H9 (cell line): ENCODE measurements around the gene GIPC3. TPM values are rescaled to one million over a fixed set of nuclear protein-coding genes. Genes with fewer than 3 reads are reported as not detected.

Source experiments
- DNase-seq: peaks from one replicate; pipeline ENCODE4 v3.0.0-alpha.2; 2017
- H2AFZ ChIP-seq: one replicate; pipeline ENCODE4 v1.6.1; 2013; ENCODE audit warnings: mild to moderate bottlenecking, low read length, control low read depth, moderate library complexity
- H2AK5ac ChIP-seq: 2 replicates; pipeline ENCODE4 v1.6.1; 2013; ENCODE audit warnings: low read length, control low read depth, mixed read lengths; ENCODE audit not compliant: insufficient read length
- H2BK120ac ChIP-seq: one replicate; pipeline ENCODE4 v1.6.1; 2013; ENCODE audit warnings: low read depth, mild to moderate bottlenecking, low read length, control low read depth, inconsistent platforms; ENCODE audit not compliant: poor library complexity, severe bottlenecking
- H2BK12ac ChIP-seq: 2 replicates; pipeline ENCODE4 v1.6.1; 2013; ENCODE audit warnings: low read length, control low read depth, mixed read lengths, low read depth; ENCODE audit not compliant: insufficient read length
- H2BK15ac ChIP-seq: 2 replicates; pipeline ENCODE4 v1.6.1; 2013; ENCODE audit warnings: low read depth, low read length, control low read depth
- H2BK20ac ChIP-seq: one replicate; pipeline ENCODE4 v1.6.1; 2013; ENCODE audit warnings: low read depth, mild to moderate bottlenecking, low read length, control low read depth, inconsistent platforms; ENCODE audit not compliant: poor library complexity, severe bottlenecking
- H2BK5ac ChIP-seq: 2 replicates; pipeline ENCODE4 v1.6.1; 2013; ENCODE audit warnings: low read length, control low read depth, mixed read lengths; ENCODE audit not compliant: insufficient read length
- H3K14ac ChIP-seq: 2 replicates; pipeline ENCODE4 v1.6.1; 2013; ENCODE audit warnings: low read length, control low read depth; ENCODE audit not compliant: insufficient read depth
- H3K18ac ChIP-seq: 2 replicates; pipeline ENCODE4 v1.6.1; 2013; ENCODE audit warnings: low read depth, mild to moderate bottlenecking, mixed read lengths, low read length, control low read depth; ENCODE audit not compliant: insufficient read length
- H3K23ac ChIP-seq: 2 replicates; pipeline ENCODE4 v1.6.1; 2013; ENCODE audit warnings: low read length, control low read depth, mixed read lengths, low read depth; ENCODE audit not compliant: insufficient read length
- H3K23me2 ChIP-seq: 2 replicates; pipeline ENCODE4 v1.6.1; 2013; ENCODE audit warnings: low read depth, mild to moderate bottlenecking, mixed read lengths, low read length, control low read depth; ENCODE audit not compliant: insufficient read length, poor library complexity, severe bottlenecking
- H3K27ac ChIP-seq: 2 replicates; pipeline ENCODE4 v1.5.1; 2013; ENCODE audit warnings: low read length, control low read depth, mixed read lengths, low read depth; ENCODE audit not compliant: insufficient read length
- H3K27me3 ChIP-seq: 2 replicates; pipeline ENCODE4 v1.6.1; 2013; ENCODE audit warnings: low read length, control low read depth, inconsistent platforms; ENCODE audit not compliant: insufficient read depth
- H3K4ac ChIP-seq: 2 replicates; pipeline ENCODE4 v1.6.1; 2013; ENCODE audit warnings: low read depth, mild to moderate bottlenecking, control low read depth, inconsistent platforms, low read length, moderate library complexity
- H3K4me1 ChIP-seq: 2 replicates; pipeline ENCODE4 v1.6.1; 2013; ENCODE audit warnings: low read length, control low read depth, inconsistent platforms; ENCODE audit not compliant: insufficient read depth
- H3K4me2 ChIP-seq: 2 replicates; pipeline ENCODE4 v1.6.1; 2013; ENCODE audit warnings: low read length, control low read depth, mixed read lengths; ENCODE audit not compliant: insufficient read length, insufficient read depth
- H3K56ac ChIP-seq: 2 replicates; pipeline ENCODE4 v1.6.1; 2013; ENCODE audit warnings: low read depth, mild to moderate bottlenecking, mixed read lengths, low read length, control low read depth; ENCODE audit not compliant: insufficient read length
- H3K79me1 ChIP-seq: 2 replicates; pipeline ENCODE4 v1.6.1; 2013; ENCODE audit warnings: low read depth, mild to moderate bottlenecking, moderate library complexity, low read length, control low read depth, inconsistent platforms; ENCODE audit not compliant: insufficient read depth, poor library complexity, severe bottlenecking
- H3K79me2 ChIP-seq: 2 replicates; pipeline ENCODE4 v1.6.1; 2013; ENCODE audit warnings: low read length, control low read depth, inconsistent platforms; ENCODE audit not compliant: insufficient read depth
- H3K9ac ChIP-seq: 2 replicates; pipeline ENCODE4 v1.6.1; 2013; ENCODE audit warnings: low read length, control low read depth, mixed read lengths; ENCODE audit not compliant: insufficient read length; ENCODE audit errors: extremely low read depth
- H3K9me3 ChIP-seq: one replicate; pipeline ENCODE4 v1.6.1; 2013; ENCODE audit warnings: low read depth, low read length, inconsistent platforms; ENCODE audit not compliant: control insufficient read depth
- H3T11ph ChIP-seq: one replicate; pipeline ENCODE4 v1.6.1; 2013; ENCODE audit warnings: mild to moderate bottlenecking, low read length, control low read depth, inconsistent platforms
- H4K20me1 ChIP-seq: one replicate; pipeline ENCODE4 v1.6.1; 2013; ENCODE audit not compliant: control insufficient read depth, insufficient read length, insufficient read depth
- H4K5ac ChIP-seq: 2 replicates; pipeline ENCODE4 v1.6.1; 2013; ENCODE audit warnings: low read depth, mild to moderate bottlenecking, mixed read lengths, low read length, control low read depth; ENCODE audit not compliant: insufficient read length
- H4K8ac ChIP-seq: replicated peaks from 2 replicates; pipeline ENCODE4 v1.6.1; 2013; ENCODE audit warnings: low read length, control low read depth, mixed read lengths, low read depth; ENCODE audit not compliant: insufficient read length
- H4K91ac ChIP-seq: 2 replicates; pipeline ENCODE4 v1.6.1; 2013; ENCODE audit warnings: low read depth, mild to moderate bottlenecking, moderate library complexity, mixed read lengths, low read length, control low read depth; ENCODE audit not compliant: insufficient read length
- H3K27ac Mint-ChIP-seq, 3 experiments: 2 replicates in 2 of 3; 3 replicates in 1 of 3; pipeline ENCODE4 v1.8.0; 2020 to 2021; ENCODE audit warnings: mixed read lengths in 3 of 3, mild to moderate bottlenecking in 1 of 3, moderate library complexity in 1 of 3
- H3K27me3 Mint-ChIP-seq: 2 replicates; pipeline ENCODE4 v1.8.0; 2021; ENCODE audit warnings: low read depth, mild to moderate bottlenecking, moderate library complexity, mixed read lengths
- H3K36me3 Mint-ChIP-seq, 3 experiments: 2 replicates in 2 of 3; 3 replicates in 1 of 3; pipeline ENCODE4 v1.8.0; 2020 to 2021; ENCODE audit warnings: low read depth in 3 of 3, mixed read lengths in 3 of 3; ENCODE audit not compliant: insufficient read depth in 1 of 3
- H3K4me1 Mint-ChIP-seq, 2 experiments: 2 replicates each; pipeline ENCODE4 v1.8.0; 2020; ENCODE audit warnings: mixed read lengths in 2 of 2
- H3K4me3 Mint-ChIP-seq, 2 experiments: 2 replicates in 1 of 2; 3 replicates in 1 of 2; pipeline ENCODE4 v1.8.0; 2020 to 2021; ENCODE audit warnings: mild to moderate bottlenecking in 2 of 2, mixed read lengths in 2 of 2, moderate library complexity in 1 of 2
- H3K9me3 Mint-ChIP-seq, 2 experiments: 2 replicates in 1 of 2; 3 replicates in 1 of 2; pipeline ENCODE4 v1.8.0; 2020; ENCODE audit warnings: mild to moderate bottlenecking in 2 of 2, mixed read lengths in 2 of 2, moderate library complexity in 1 of 2
- WGBS: extraction: QIAGEN DNeasy Blood & Tissue Kit; methylation state at CpG from one replicate; pipeline ENCODE4 v1.1.7; 2013; ENCODE audit warnings: missing lambda C conversion rate, low lambda C conversion rate, mixed read lengths; ENCODE audit not compliant: insufficient read length; ENCODE audit errors: extremely low coverage; 5-methylcytosine and 5-hydroxymethylcytosine counted together
- total RNA-seq: library from RNA; stranded (reverse); gene quantifications from 2 replicates; pipeline ENCODE4 v1.2.1, GENCODE V29; 2021
- TF ChIP-seq, protein P1 (sequence below): fragments of 200-600 bp; sonication (generic); conservative IDR thresholded peaks from 3 replicates; pipeline ENCODE4 v1.8.0; 2021; ENCODE audit warnings: antibody characterized with exemption, mild to moderate bottlenecking

GIPC3 gene
- total RNA-seq, 1 experiment from 2014 or later, result 1.6 TPM

DNA sequence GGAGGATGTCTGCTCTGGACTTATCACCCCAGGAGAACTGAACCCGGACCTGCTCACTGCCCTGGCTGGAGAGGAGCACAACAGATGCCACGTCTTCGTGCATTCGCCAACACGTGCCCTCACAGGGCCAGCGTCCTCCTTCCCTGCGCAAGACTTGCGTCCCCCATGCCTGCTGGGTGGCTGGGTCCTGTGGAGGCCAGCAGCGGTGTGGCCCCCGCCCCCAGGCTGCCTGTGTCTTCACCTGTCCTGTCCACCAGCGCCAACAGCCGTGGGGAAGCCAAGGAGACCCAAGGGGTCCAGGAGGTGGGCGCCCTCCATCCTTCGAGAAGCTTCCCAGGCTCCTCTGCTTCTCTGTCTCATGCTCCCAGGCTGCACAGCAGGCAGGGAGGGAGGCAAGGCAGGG, 49.7 kb upstream of the GIPC3 start:
- Mint-ChIP-seq H3K4me3 (no peak overlapping the region), H3K9me3 (no peaks in the 10 kb centered on the region), H3K27me3 (no peaks in the 10 kb centered on the region; the same call in 1 of the 2 replicates), H3K36me3 (peaks cover 17 to 58% (median 56%) of the 10 kb centered on the region in 3 experiments; a peak in 6 of 7 replicates), H3K27ac (no peak overlapping the region), H3K4me1 (peaks cover 6 to 14% of the 10 kb centered on the region in 2 experiments; a peak in 3 of 4 replicates)
- no peak overlapping the region for H2BK20ac ChIP-seq
- H3K4ac ChIP-seq, result no peak overlapping the region
- H3K4me1 ChIP-seq, result no peaks in the 10 kb centered on the region
- H3K27me3 ChIP-seq, result no peaks in the 10 kb centered on the region
- H3T11ph ChIP-seq, result no peak overlapping the region
- WGBS, result no CpG with 5 or more reads among the region's 14 CpGs
- no peak for DNase-seq
- H3K79me1 ChIP-seq, result no peaks in the 10 kb centered on the region
- no peak overlapping the region for H3K14ac ChIP-seq
- no peak overlapping the region for H3K18ac ChIP-seq
- no peaks in the 10 kb centered on the region for H3K79me2 ChIP-seq
- no peak overlapping the region for H2AFZ ChIP-seq
- TF ChIP-seq, protein P1, sequence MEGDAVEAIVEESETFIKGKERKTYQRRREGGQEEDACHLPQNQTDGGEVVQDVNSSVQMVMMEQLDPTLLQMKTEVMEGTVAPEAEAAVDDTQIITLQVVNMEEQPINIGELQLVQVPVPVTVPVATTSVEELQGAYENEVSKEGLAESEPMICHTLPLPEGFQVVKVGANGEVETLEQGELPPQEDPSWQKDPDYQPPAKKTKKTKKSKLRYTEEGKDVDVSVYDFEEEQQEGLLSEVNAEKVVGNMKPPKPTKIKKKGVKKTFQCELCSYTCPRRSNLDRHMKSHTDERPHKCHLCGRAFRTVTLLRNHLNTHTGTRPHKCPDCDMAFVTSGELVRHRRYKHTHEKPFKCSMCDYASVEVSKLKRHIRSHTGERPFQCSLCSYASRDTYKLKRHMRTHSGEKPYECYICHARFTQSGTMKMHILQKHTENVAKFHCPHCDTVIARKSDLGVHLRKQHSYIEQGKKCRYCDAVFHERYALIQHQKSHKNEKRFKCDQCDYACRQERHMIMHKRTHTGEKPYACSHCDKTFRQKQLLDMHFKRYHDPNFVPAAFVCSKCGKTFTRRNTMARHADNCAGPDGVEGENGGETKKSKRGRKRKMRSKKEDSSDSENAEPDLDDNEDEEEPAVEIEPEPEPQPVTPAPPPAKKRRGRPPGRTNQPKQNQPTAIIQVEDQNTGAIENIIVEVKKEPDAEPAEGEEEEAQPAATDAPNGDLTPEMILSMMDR, result no peak
- no peak overlapping the region for H2BK15ac ChIP-seq
- no peak overlapping the region for H3K4me2 ChIP-seq
- H4K20me1 ChIP-seq, result no peaks in the 10 kb centered on the region
- no peak overlapping the region for H4K91ac ChIP-seq
- H3K23me2 ChIP-seq, result no peaks in the 10 kb centered on the region
- no peak overlapping the region for H3K9ac ChIP-seq
- no peak overlapping the region for H3K23ac ChIP-seq
- no peak overlapping the region for H2BK12ac ChIP-seq
- H3K56ac ChIP-seq, result no peak overlapping the region
- H4K5ac ChIP-seq, result no peak overlapping the region
- no peaks in the 10 kb centered on the region for H3K9me3 ChIP-seq
- no peak overlapping the region for H2AK5ac ChIP-seq
- H3K27ac ChIP-seq, result no peak overlapping the region
- H4K8ac ChIP-seq, result no peak overlapping the region
- H2BK120ac ChIP-seq, result no peak overlapping the region
- no peak overlapping the region for H2BK5ac ChIP-seq
